Fibroblast of the aortic adventitia (primary cell): Measurements from ENCODE around the gene KDELR3. TPM values are rescaled to one million over a fixed set of nuclear protein-coding genes. Genes with fewer than 3 reads are reported as not detected.
A peak's percentile ranks its signal among the peaks of the same experiment; 100 is the strongest.

Source experiments
- DNase-seq: peaks from one replicate; pipeline ENCODE4 v3.0.0-alpha.2; 2010; ENCODE audit warnings: low read depth
- H3K4me3 ChIP-seq: 2 replicates; pipeline ENCODE4 v1.5.1; 2011; ENCODE audit warnings: low read depth, mild to moderate bottlenecking, control low read depth, low read length, moderate library complexity
- total RNA-seq: library from RNA; depleted of rRNA; stranded (reverse); fragments of >200 nt; gene quantifications from 2 replicates; pipeline ENCODE4 v1.2.3, GENCODE V29; 2012; ENCODE audit warnings: low replicate concordance
- TF ChIP-seq, protein P1 (sequence below): IDR thresholded peaks from 2 replicates; pipeline ENCODE4 v1.5.1; 2011; ENCODE audit warnings: mild to moderate bottlenecking, low read length, control low read depth, inconsistent platforms; ENCODE audit not compliant: insufficient read depth

KDELR3 gene
- total RNA-seq, 1 donor: 183 TPM

DNA sequence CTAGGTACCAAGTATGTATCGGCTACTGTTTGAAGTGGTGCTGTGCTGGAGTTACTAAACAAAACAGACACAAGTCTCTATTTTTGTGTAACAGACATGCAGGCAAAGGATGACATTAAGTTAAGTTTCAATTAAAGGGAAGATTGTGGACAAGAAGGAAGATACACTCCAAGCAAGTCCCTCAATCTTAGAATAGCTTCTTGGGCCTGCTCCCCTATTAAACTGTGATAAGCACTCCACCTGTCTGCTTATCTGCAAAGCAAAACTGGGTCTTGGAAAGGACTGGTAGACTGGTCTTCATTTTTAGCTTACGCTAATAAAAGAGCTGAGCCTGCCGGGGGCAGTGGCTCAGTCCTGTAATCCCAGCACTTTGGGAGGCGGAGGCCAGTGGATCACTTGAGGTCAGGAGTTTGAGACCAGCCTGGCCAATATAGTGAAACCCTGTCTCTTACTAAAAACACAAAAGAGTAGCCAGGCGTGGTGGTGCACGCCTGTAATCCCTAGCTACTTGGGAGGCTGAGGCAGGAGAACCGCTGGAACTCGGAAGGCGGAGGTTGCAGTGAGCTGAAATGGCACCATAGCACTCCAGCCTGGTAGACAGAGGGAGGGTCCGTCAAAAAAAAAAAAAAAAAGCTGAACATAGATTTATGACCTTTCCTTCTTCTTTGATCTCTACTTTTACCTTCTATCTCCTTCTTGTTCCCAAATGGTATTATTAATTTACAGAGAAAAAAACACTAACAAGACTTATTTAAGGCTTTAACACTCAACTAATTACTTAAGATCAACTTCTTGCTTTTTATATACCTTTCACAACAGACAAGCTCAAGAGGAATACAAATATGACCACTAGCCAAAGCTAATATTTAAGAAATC lies 34.1 kb downstream of the KDELR3 start:
- peak overlapping the region; percentile 10 for H3K4me3 ChIP-seq
- TF ChIP-seq, protein P1, sequence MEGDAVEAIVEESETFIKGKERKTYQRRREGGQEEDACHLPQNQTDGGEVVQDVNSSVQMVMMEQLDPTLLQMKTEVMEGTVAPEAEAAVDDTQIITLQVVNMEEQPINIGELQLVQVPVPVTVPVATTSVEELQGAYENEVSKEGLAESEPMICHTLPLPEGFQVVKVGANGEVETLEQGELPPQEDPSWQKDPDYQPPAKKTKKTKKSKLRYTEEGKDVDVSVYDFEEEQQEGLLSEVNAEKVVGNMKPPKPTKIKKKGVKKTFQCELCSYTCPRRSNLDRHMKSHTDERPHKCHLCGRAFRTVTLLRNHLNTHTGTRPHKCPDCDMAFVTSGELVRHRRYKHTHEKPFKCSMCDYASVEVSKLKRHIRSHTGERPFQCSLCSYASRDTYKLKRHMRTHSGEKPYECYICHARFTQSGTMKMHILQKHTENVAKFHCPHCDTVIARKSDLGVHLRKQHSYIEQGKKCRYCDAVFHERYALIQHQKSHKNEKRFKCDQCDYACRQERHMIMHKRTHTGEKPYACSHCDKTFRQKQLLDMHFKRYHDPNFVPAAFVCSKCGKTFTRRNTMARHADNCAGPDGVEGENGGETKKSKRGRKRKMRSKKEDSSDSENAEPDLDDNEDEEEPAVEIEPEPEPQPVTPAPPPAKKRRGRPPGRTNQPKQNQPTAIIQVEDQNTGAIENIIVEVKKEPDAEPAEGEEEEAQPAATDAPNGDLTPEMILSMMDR: no peak
- no peak for DNase-seq

DNA sequence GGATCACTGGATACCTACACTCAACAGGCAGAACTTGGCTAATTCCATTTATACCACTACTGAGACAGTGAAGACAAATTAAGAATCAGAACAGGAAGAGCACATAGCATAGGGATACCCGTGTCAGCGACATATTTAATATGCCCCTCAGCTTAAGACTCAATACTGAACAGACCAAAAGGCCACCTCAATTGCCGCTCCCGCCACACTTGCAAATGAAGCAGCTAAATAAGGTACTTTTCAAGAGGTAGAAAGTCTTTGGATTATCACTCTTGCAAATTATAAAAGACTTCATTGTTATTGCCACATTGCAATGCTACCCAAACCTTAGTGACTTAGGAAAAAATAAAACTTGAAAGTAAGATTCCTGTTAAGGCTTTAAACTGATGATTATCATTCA lies 35.1 kb downstream of the KDELR3 start:
- DNase-seq: peak; percentile 12
- H3K4me3 ChIP-seq: peak overlapping the region; percentile 89
- TF ChIP-seq, protein P1: no peak

DNA sequence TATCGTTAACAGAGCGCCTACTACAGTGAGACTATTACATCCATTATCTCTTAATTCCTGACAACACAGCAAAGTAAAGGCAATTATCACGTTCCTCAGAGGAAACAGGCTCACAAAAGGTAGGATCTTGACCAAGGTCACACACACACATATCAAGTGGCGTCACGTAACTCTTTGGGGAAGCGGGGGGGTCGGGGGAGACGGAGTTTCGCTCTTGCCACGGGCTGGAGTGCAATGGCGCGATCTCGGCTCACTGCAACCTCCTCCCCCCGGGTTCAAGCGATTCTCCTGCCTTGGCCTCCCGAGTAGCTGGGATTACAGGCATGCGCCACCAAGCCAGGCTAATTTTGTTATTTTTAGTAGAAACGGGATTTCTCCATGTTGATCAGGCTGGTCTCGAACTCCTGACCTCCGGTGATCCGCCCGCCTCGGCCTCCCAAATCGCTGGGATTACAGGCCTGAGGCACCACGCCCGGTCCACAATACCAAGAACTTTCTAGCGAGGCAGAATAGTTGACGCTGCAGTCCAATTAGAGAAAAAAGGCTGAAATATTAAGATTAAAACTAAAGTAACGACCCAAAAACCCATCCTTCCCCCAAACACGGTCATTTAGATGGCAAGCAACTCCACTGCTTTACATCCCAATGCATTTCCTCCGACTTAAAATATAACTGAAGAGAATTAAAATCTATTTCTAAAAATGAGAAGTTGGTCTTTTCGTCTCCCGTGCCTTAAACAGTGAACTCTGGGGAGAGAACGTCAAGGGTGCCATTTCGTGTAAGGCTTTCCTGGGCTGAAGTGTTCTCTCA lies 37.0 kb downstream of the KDELR3 start:
- TF ChIP-seq, protein P1: no peak
- H3K4me3 ChIP-seq: peak overlapping the region; percentile 89
- no peak for DNase-seq

- TF ChIP-seq, protein P1: no peak
- peak; percentile 67 for DNase-seq
Measured at GRCh38 chr22:38505541-38506117, 37.7 kb downstream of the KDELR3 start.

GRCh38 chr22:38506118-38506962 lies 38.4 kb downstream of the KDELR3 start, which contains the start of gene DDX17:
Gene DDX17, minus strand, starts transcription at chr22:38506311.
- TF ChIP-seq, protein P1: no peak
- peak within 1 kb of the TSS; percentile 89 for H3K4me3 ChIP-seq
- peak; percentile 99 for DNase-seq

More at GRCh38 chr22:38505541-38506117, 37.7 kb downstream of the KDELR3 start:
- peak overlapping the region; percentile 89 for H3K4me3 ChIP-seq
